Lower leg skin (tissue), 3 donors: ENCODE data around the gene PACRG.

ENCODE experiments used
- CTCF ChIP-seq, 3 donors: fragments of 450-650 bp; IDR thresholded peaks; one replicate each; pipeline ENCODE4 v1.5.1; 2016; ENCODE audit warnings: antibody characterized with exemption in 3 of 3, mild to moderate bottlenecking in 3 of 3, moderate library complexity in 2 of 3
- POLR2A ChIP-seq, 2 donors: fragments of 450-650 bp; IDR thresholded peaks; one replicate each; pipeline ENCODE4 v1.6.1; 2016 to 2017; ENCODE audit warnings: antibody characterized with exemption in 2 of 2, mild to moderate bottlenecking in 1 of 2, moderate library complexity in 1 of 2

GRCh38 chr6:163014736-163015135 is 287.0 kb downstream of the PACRG start:
- no peak for TF ChIP-seq CTCF (IDR thresholded peaks at IDR 0.05)
- no peak for TF ChIP-seq POLR2A (IDR thresholded peaks at IDR 0.05)
